Neural cell (in vitro differentiated cells): ENCODE measurements around the gene CCDC7. TPM values are rescaled to one million over a fixed set of nuclear protein-coding genes. Genes with fewer than 3 reads are reported as not detected.

Source experiments
- H2AFZ ChIP-seq: fragments of 200-600, 300-800 bp; sonication (generic), shearing (Covaris generic); 2 replicates; pipeline ENCODE4 v1.6.0; 2014; ENCODE audit warnings: low read depth, mild to moderate bottlenecking, antibody characterized with exemption, low read length, moderate library complexity
- H3F3A ChIP-seq: fragments of 200-600 bp; shearing (Covaris generic); 2 replicates; pipeline ENCODE4 v1.6.1; 2016; ENCODE audit warnings: mild to moderate bottlenecking, moderate library complexity, mixed read lengths, antibody characterized with exemption, low read length; ENCODE audit not compliant: insufficient read depth, poor library complexity, severe bottlenecking
- H3K27ac ChIP-seq: fragments of 200-600, 300-800 bp; sonication (generic), shearing (Covaris generic); 2 replicates; pipeline ENCODE4 v1.5.1; 2014; ENCODE audit warnings: mild to moderate bottlenecking, low read length, moderate library complexity
- H3K27me3 ChIP-seq: fragments of 300-800, 200-600 bp; sonication (generic), shearing (Covaris generic); 2 replicates; pipeline ENCODE4 v1.6.0; 2014; ENCODE audit warnings: mild to moderate bottlenecking, low read depth, low read length, moderate library complexity; ENCODE audit not compliant: insufficient read depth
- H3K36me3 ChIP-seq: fragments of 300-800, 200-600 bp; sonication (generic), shearing (Covaris generic); 2 replicates; pipeline ENCODE4 v1.5.1; 2014; ENCODE audit warnings: mild to moderate bottlenecking, antibody characterized with exemption, low read length, moderate library complexity; ENCODE audit not compliant: insufficient read depth
- H3K4me2 ChIP-seq: fragments of 300-800, 200-600 bp; sonication (generic), shearing (Covaris generic); 2 replicates; pipeline ENCODE4 v1.6.0; 2014; ENCODE audit warnings: mild to moderate bottlenecking, low read length
- H3K4me3 ChIP-seq: fragments of 300-800, 200-600 bp; sonication (generic), shearing (Covaris generic); 2 replicates; pipeline ENCODE4 v1.5.1; 2014; ENCODE audit warnings: mild to moderate bottlenecking, low read length, moderate library complexity
- H3K79me2 ChIP-seq: fragments of 200-600 bp; shearing (Covaris generic); replicated peaks from 2 replicates; pipeline ENCODE4 v1.6.0; 2014; ENCODE audit warnings: mild to moderate bottlenecking, low read length, moderate library complexity; ENCODE audit not compliant: insufficient read depth
- H3K9ac ChIP-seq: fragments of 300-800, 200-600 bp; sonication (generic), shearing (Covaris generic); 2 replicates; pipeline ENCODE4 v1.6.1; 2016; ENCODE audit warnings: mild to moderate bottlenecking, low read length, mixed read lengths
- H3K9me2 ChIP-seq: fragments of 200-600 bp; shearing (Covaris generic); 2 replicates; pipeline ENCODE4 v1.6.1; 2016; ENCODE audit warnings: mild to moderate bottlenecking, low read length, mixed read lengths; ENCODE audit not compliant: insufficient read depth
- H3K9me3 ChIP-seq: fragments of 200-600, 300-800 bp; sonication (generic), shearing (Covaris generic); 2 replicates; pipeline ENCODE4 v1.6.1; 2016; ENCODE audit warnings: mild to moderate bottlenecking, mixed run types, low read length, moderate library complexity, mixed read lengths
- H4K20me1 ChIP-seq: fragments of 200-600 bp; shearing (Covaris generic); 2 replicates; pipeline ENCODE4 v1.6.1; 2016; ENCODE audit warnings: mild to moderate bottlenecking, mixed run types; ENCODE audit not compliant: insufficient read depth
- CTCF ChIP-seq: fragments of 450-650 bp; IDR thresholded peaks from 2 replicates; pipeline ENCODE4 v1.5.1; 2014; ENCODE audit warnings: antibody characterized with exemption, mild to moderate bottlenecking, moderate library complexity; ENCODE audit not compliant: poor library complexity, severe bottlenecking
- EP300 ChIP-seq: fragments of 450-650 bp; conservative IDR thresholded peaks from 2 replicates; pipeline ENCODE4 v1.6.1; 2014; ENCODE audit warnings: antibody characterized with exemption, mild to moderate bottlenecking, moderate library complexity; ENCODE audit not compliant: poor library complexity, severe bottlenecking
- EZH2 ChIP-seq: fragments of 200-600, 300-800 bp; shearing (Covaris generic), sonication (generic); IDR thresholded peaks from 2 replicates; pipeline ENCODE4 v1.6.1; 2014; ENCODE audit warnings: antibody characterized with exemption, low read length, borderline replicate concordance, mild to moderate bottlenecking; ENCODE audit not compliant: insufficient read depth, poor library complexity, severe bottlenecking
- MXI1 ChIP-seq: fragments of 450-650 bp; conservative IDR thresholded peaks from 2 replicates; pipeline ENCODE4 v1.6.1; 2014; ENCODE audit warnings: antibody characterized with exemption, mild to moderate bottlenecking; ENCODE audit not compliant: poor library complexity, severe bottlenecking
- POLR2AphosphoS5 ChIP-seq: IDR thresholded peaks from 2 replicates; pipeline ENCODE4 v1.6.1; 2012
- RAD21 ChIP-seq: fragments of 450-650 bp; conservative IDR thresholded peaks from 2 replicates; pipeline ENCODE4 v1.6.1; 2014; ENCODE audit warnings: antibody characterized with exemption, mild to moderate bottlenecking, moderate library complexity
- REST ChIP-seq: IDR thresholded peaks from 2 replicates; pipeline ENCODE4 v1.6.1; 2012; ENCODE audit warnings: borderline replicate concordance
- SMC3 ChIP-seq: fragments of 450-650 bp; conservative IDR thresholded peaks from 2 replicates; pipeline ENCODE4 v1.6.1; 2014; ENCODE audit warnings: antibody characterized with exemption, mild to moderate bottlenecking, moderate library complexity; ENCODE audit not compliant: poor library complexity
- TAF1 ChIP-seq: IDR thresholded peaks from 2 replicates; pipeline ENCODE4 v1.6.1; 2012; ENCODE audit warnings: low read depth
- polyA plus RNA-seq: library from polyadenylated mRNA; depleted of rRNA; stranded (reverse); fragments of >200 nt; gene quantifications from 2 replicates; pipeline ENCODE4 v1.2.3, GENCODE V29; 2014

The CCDC7 gene
- polyA plus RNA-seq, 1 donor from 2014 or later = 5.1 TPM

GRCh38 chr10:32773105-32773504 lies 327.2 kb downstream of the CCDC7 start (continued):
- TF ChIP-seq EZH2 = no peak

GRCh38 chr10:32786968-32787367 lies 341.0 kb downstream of the CCDC7 start:
- H3K4me3 ChIP-seq = no peak overlapping the region
- no peak overlapping the region for H3K9ac ChIP-seq
- H3K79me2 ChIP-seq = no peaks in the 10 kb centered on the region
- no peaks in the 10 kb centered on the region for H4K20me1 ChIP-seq
- H3K27ac ChIP-seq = no peak overlapping the region
- no peaks in the 10 kb centered on the region for H3K36me3 ChIP-seq
- no peaks in the 10 kb centered on the region for H3F3A ChIP-seq
- no peaks in the 10 kb centered on the region for H3K27me3 ChIP-seq
- no peak for TF ChIP-seq SMC3
- no peak for TF ChIP-seq EZH2
- no peak for TF ChIP-seq REST
- no peak for TF ChIP-seq RAD21
- TF ChIP-seq POLR2AphosphoS5 = no peak
- no peak for TF ChIP-seq CTCF
- no peak for TF ChIP-seq MXI1
- no peak for TF ChIP-seq TAF1
- TF ChIP-seq EP300 = no peak
- H3K4me2 ChIP-seq = no peak overlapping the region
- no peaks in the 10 kb centered on the region for H3K9me3 ChIP-seq
- H3K9me2 ChIP-seq = no peaks in the 10 kb centered on the region
- H2AFZ ChIP-seq = no peak overlapping the region

GRCh38 chr10:32787690-32788284 lies 341.8 kb downstream of the CCDC7 start:
- no peak overlapping the region for H3K4me3 ChIP-seq
- H4K20me1 ChIP-seq = no peaks in the 10 kb centered on the region
- H3K27ac ChIP-seq = no peak overlapping the region
- no peaks in the 10 kb centered on the region for H3K79me2 ChIP-seq
- no peak overlapping the region for H3K9ac ChIP-seq
- no peaks in the 10 kb centered on the region for H3K36me3 ChIP-seq
- H3F3A ChIP-seq = no peaks in the 10 kb centered on the region
- TF ChIP-seq SMC3 (no peak), CTCF (no peak), MXI1 (no peak)
- no peaks in the 10 kb centered on the region for H3K27me3 ChIP-seq
- no peak overlapping the region for H3K4me2 ChIP-seq
- H3K9me3 ChIP-seq = no peaks in the 10 kb centered on the region
- no peaks in the 10 kb centered on the region for H3K9me2 ChIP-seq
- H2AFZ ChIP-seq = no peak overlapping the region
